GM18858 (cell line): ENCODE measurements around the gene TSPAN10.

Experiments used
- ATAC-seq: cut with Tn5 transposase; IDR thresholded peaks from one replicate; pipeline ENCODE4 v1.9.1; 2021; ENCODE audit not compliant: unreplicated experiment

The TSPAN10 gene

GRCh38 chr17:81631482-81631881, 5.5 kb upstream of the TSPAN10 start:
- no peak for ATAC-seq

- ATAC-seq = no peak
Measured at GRCh38 chr17:81635431-81635830, 1.6 kb upstream of the TSPAN10 start.

- no peak for ATAC-seq
Measured at GRCh38 chr17:81635973-81636504, 957 bp upstream of the TSPAN10 start.

GRCh38 chr17:81638683-81639082, 1.7 kb downstream of the TSPAN10 start:
- no peak for ATAC-seq

GRCh38 chr17:81640011-81640410, 3.0 kb downstream of the TSPAN10 start:
- ATAC-seq = no peak

GRCh38 chr17:81641825-81642489, 5.0 kb downstream of the TSPAN10 start:
- no peak for ATAC-seq

GRCh38 chr17:81644496-81644895, 7.5 kb downstream of the TSPAN10 start:
- ATAC-seq = no peak

DNA sequence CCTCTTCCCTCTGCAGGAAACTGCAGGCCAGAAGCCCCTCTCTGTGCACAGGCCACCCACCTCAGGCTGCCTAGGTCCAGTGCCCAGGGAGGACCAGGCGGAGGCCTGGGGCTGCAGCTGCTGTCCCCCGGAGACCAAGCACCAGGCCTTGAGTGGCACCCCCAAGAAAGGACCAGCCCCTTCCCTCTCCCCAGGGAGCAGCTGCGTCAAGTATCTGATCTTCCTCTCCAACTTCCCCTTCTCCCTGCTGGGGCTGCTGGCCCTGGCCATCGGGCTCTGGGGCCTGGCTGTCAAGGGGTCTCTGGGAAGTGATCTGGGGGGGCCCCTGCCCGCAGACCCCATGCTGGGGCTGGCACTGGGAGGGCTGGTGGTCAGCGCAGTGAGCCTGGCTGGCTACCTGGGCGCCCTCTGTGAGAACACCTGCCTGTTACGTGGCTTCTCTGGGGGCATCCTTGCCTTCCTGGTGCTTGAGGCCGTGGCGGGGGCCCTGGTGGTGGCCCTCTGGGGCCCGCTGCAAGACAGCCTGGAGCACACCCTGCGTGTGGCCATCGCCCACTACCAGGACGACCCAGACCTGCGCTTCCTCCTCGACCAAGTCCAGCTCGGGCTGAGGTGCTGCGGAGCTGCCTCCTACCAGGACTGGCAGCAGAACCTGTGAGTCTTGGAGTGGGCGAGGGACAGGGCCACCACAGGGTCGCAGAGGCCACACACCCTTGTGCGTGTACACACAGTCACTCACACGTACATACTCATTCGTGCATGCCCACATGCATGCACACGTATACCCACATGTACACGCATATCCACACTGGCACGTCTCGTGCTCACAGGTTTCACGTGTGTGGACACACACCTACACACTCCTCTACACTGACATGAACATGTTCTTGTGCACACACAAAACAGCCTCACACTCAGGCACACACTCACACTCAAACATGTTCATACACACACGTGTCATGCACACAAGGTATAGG, 8.3 kb downstream of the TSPAN10 start:
- ATAC-seq = no peak

GRCh38 chr17:81646869-81647600, 10.0 kb downstream of the TSPAN10 start:
- ATAC-seq = no peak

- no peak for ATAC-seq
Measured at GRCh38 chr17:81647640-81648012, 10.6 kb downstream of the TSPAN10 start.

GRCh38 chr17:81648013-81648706, 11.2 kb downstream of the TSPAN10 start:
- no peak for ATAC-seq

- no peak for ATAC-seq
Measured at GRCh38 chr17:81648707-81649085, 11.7 kb downstream of the TSPAN10 start.

- ATAC-seq = no peak
Measured at GRCh38 chr17:81650951-81651350, 14.0 kb downstream of the TSPAN10 start.

- ATAC-seq = no peak
Measured at GRCh38 chr17:81651692-81652091, 14.7 kb downstream of the TSPAN10 start.

- ATAC-seq = no peak
Measured at GRCh38 chr17:81652906-81653771, 16.1 kb downstream of the TSPAN10 start.

GRCh38 chr17:81655378-81656117, 18.6 kb downstream of the TSPAN10 start:
- ATAC-seq = no peak

- ATAC-seq = no peak
Measured at GRCh38 chr17:81656118-81656743, 19.2 kb downstream of the TSPAN10 start, which contains the start of gene PDE6G. PDE6G (minus strand) TSS chr17:81656542; CDS start chr17:81653305, 3,237 bp downstream.

GRCh38 chr17:81656835-81657234, 19.8 kb downstream of the TSPAN10 start:
- ATAC-seq = no peak
